Liver (tissue), 9 donors: Measurements from ENCODE around the gene ING5. TPM values are rescaled to one million over a fixed set of nuclear protein-coding genes. Genes with fewer than 3 reads are reported as not detected.
A peak's percentile ranks its signal among the peaks of the same experiment; 100 is the strongest.

Experiments
- DNase-seq: peaks from one replicate; pipeline ENCODE4 v3.0.0-alpha.2; 2017; ENCODE audit warnings: low spot score
- H3K27ac ChIP-seq, 2 donors: one replicate each; pipeline ENCODE4 v1.7.0; 2013; ENCODE audit warnings: inconsistent platforms in 2 of 2, low read length in 2 of 2, control low read depth in 1 of 2, low read depth in 1 of 2, mild to moderate bottlenecking in 1 of 2
- H3K27me3 ChIP-seq, 4 donors: one replicate each; pipeline versions ENCODE4 v1.6.1 to v1.7.0; 2013; ENCODE audit warnings: low read length in 3 of 4, inconsistent platforms in 1 of 4, mild to moderate bottlenecking in 1 of 4, moderate library complexity in 1 of 4; ENCODE audit not compliant: control insufficient read depth in 4 of 4, insufficient read depth in 4 of 4
- H3K36me3 ChIP-seq, 4 donors: one replicate each; pipeline versions ENCODE4 v1.6.1 to v1.7.0; 2013; ENCODE audit warnings: low read length in 3 of 4, mild to moderate bottlenecking in 3 of 4, low read depth in 1 of 4, moderate library complexity in 1 of 4; ENCODE audit not compliant: control insufficient read depth in 4 of 4, insufficient read depth in 3 of 4
- H3K4me1 ChIP-seq, 4 donors: one replicate each; pipeline versions ENCODE4 v1.6.1 to v1.7.0; 2013; ENCODE audit warnings: low read length in 3 of 4, mild to moderate bottlenecking in 3 of 4, moderate library complexity in 1 of 4; ENCODE audit not compliant: control insufficient read depth in 4 of 4, insufficient read depth in 4 of 4
- H3K4me3 ChIP-seq, 3 donors: one replicate each; pipeline versions ENCODE4 v1.6.1 to v1.7.0; 2013; ENCODE audit warnings: low read length in 3 of 3, control low read depth in 1 of 3, low read depth in 1 of 3, mild to moderate bottlenecking in 1 of 3
- H3K9ac ChIP-seq, 2 donors: one replicate each; pipeline ENCODE4 v1.7.0; 2013; ENCODE audit warnings: low read length in 2 of 2, mild to moderate bottlenecking in 2 of 2, moderate library complexity in 2 of 2, control low read depth in 1 of 2, low read depth in 1 of 2
- H3K9me3 ChIP-seq, 4 donors: one replicate each; pipeline versions ENCODE4 v1.6.1 to v1.7.0; 2013; ENCODE audit warnings: low read length in 3 of 4; ENCODE audit not compliant: control insufficient read depth in 4 of 4
- FOXA1 ChIP-seq: IDR thresholded peaks from 2 replicates; pipeline ENCODE4 v1.6.1; 2016; ENCODE audit warnings: antibody characterized with exemption
- GABPA ChIP-seq, 2 donors: IDR thresholded peaks in 1 of 2; conservative IDR thresholded peaks in 1 of 2; 2 replicates each; pipeline ENCODE4 v1.6.1; 2016; ENCODE audit warnings: antibody characterized with exemption in 2 of 2, mild to moderate bottlenecking in 1 of 2, moderate library complexity in 1 of 2
- HNF4A ChIP-seq, 2 donors: conservative IDR thresholded peaks; 2 replicates each; pipeline ENCODE4 v1.6.1; 2016; ENCODE audit warnings: antibody characterized with exemption in 2 of 2, mild to moderate bottlenecking in 2 of 2
- NR2F2 ChIP-seq: IDR thresholded peaks from 2 replicates; pipeline ENCODE4 v1.6.1; 2016; ENCODE audit warnings: antibody characterized with exemption
- RAD21 ChIP-seq, 2 donors: IDR thresholded peaks; 2 replicates each; pipeline ENCODE4 v1.6.1; 2016; ENCODE audit warnings: antibody characterized with exemption in 2 of 2, mild to moderate bottlenecking in 2 of 2
- RXRA ChIP-seq, 2 donors: IDR thresholded peaks; 2 replicates each; pipeline ENCODE4 v1.6.1; 2017 to 2018; ENCODE audit warnings: antibody characterized with exemption in 2 of 2, mild to moderate bottlenecking in 1 of 2
- SP1 ChIP-seq: IDR thresholded peaks from 2 replicates; pipeline ENCODE4 v1.6.1; 2018; ENCODE audit warnings: antibody characterized with exemption, mild to moderate bottlenecking
- TAF1 ChIP-seq: conservative IDR thresholded peaks from 2 replicates; pipeline ENCODE4 v1.6.1; 2016; ENCODE audit warnings: antibody characterized with exemption, mild to moderate bottlenecking
- YY1 ChIP-seq: IDR thresholded peaks from 2 replicates; pipeline ENCODE4 v1.6.1; 2016; ENCODE audit warnings: antibody characterized with exemption, mild to moderate bottlenecking
- WGBS: extraction: QIAGEN DNeasy Blood & Tissue Kit; methylation state at CpG from one replicate; pipeline ENCODE4 v1.1.7; 2013; 5-methylcytosine and 5-hydroxymethylcytosine counted together
- polyA plus RNA-seq, 2 donors: library from polyadenylated mRNA; stranded (reverse) in 1 of 2; unstranded in 1 of 2; fragments of 200-250 nt in 1 of 2; fragments of >200 nt in 1 of 2; fragmentation: Nextera tagmentation in 1 of 2; extraction: Ambion mirVana in 1 of 2; gene quantifications; one replicate each; pipeline versions ENCODE4 v1.2.1 to v1.2.3, GENCODE V29; 2013 to 2015
- total RNA-seq, 2 donors: library from RNA; depleted of rRNA; stranded (reverse); fragments of >200 nt; gene quantifications; one replicate each; pipeline ENCODE4 v1.2.3, GENCODE V29; 2014
- TF ChIP-seq, protein P1 (sequence below): IDR thresholded peaks from 2 replicates; pipeline ENCODE4 v1.6.1; 2016; ENCODE audit warnings: antibody characterized with exemption, mild to moderate bottlenecking
- TF ChIP-seq, protein P2 (sequence below): IDR thresholded peaks from 2 replicates; pipeline ENCODE4 v1.6.1; 2016; ENCODE audit warnings: antibody characterized with exemption
- TF ChIP-seq, protein P3 (sequence below): fragments of 150-350 bp; IDR thresholded peaks from 2 replicates; pipeline ENCODE4 v1.5.1; 2017; ENCODE audit warnings: improper control_type of control experiment, low read depth, low read length; ENCODE audit not compliant: missing input control
- donor health status: healthy.
- donor health status: healthy.
- donor health status: healthy.
- donor health status: healthy.
- donor health status: healthy.

ING5 gene
- total and polyA plus RNA-seq, 4 donors, result 7.2 to 24.2 (median 13.9) TPM

DNA sequence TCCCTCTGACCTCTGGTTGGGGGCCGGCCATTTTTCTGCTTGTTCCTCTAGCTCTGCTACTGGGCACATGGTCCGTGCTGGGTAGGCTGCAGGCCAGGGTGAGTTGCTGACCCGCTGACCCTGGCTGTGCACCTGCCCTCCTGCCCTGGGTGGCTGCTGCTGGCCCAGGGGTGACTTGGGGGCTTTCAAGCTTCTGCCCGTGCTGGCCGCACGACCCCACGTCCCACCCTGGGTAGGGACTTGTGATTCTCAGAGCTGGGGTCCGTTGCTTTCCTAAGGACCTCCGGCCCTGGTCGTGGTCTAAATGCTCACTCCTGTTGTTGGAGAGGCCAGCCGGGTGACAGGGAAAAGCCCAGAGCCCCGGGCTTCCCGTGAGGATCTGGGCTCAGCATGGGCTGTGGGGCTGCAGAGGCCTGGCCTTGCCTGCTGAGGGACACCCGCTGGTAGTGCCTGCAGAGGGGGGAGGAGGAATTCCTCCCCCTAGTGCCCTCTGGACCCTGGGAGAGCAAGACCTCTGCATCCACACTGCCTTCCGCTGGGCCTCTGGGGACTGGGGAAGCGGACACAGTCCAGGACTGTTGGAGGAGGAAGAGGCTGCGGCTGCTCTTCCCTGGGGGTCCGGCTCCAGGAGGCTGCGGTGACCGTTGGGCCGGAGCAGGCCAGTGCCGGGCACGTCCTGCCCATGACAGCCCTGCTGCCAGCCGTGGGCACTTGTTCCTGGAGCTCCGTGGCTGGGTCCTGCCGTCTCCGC lies 68.5 kb downstream of the ING5 start (continued):
- TF ChIP-seq, protein P1, sequence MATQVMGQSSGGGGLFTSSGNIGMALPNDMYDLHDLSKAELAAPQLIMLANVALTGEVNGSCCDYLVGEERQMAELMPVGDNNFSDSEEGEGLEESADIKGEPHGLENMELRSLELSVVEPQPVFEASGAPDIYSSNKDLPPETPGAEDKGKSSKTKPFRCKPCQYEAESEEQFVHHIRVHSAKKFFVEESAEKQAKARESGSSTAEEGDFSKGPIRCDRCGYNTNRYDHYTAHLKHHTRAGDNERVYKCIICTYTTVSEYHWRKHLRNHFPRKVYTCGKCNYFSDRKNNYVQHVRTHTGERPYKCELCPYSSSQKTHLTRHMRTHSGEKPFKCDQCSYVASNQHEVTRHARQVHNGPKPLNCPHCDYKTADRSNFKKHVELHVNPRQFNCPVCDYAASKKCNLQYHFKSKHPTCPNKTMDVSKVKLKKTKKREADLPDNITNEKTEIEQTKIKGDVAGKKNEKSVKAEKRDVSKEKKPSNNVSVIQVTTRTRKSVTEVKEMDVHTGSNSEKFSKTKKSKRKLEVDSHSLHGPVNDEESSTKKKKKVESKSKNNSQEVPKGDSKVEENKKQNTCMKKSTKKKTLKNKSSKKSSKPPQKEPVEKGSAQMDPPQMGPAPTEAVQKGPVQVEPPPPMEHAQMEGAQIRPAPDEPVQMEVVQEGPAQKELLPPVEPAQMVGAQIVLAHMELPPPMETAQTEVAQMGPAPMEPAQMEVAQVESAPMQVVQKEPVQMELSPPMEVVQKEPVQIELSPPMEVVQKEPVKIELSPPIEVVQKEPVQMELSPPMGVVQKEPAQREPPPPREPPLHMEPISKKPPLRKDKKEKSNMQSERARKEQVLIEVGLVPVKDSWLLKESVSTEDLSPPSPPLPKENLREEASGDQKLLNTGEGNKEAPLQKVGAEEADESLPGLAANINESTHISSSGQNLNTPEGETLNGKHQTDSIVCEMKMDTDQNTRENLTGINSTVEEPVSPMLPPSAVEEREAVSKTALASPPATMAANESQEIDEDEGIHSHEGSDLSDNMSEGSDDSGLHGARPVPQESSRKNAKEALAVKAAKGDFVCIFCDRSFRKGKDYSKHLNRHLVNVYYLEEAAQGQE, result no peak
- TF ChIP-seq, protein P2, sequence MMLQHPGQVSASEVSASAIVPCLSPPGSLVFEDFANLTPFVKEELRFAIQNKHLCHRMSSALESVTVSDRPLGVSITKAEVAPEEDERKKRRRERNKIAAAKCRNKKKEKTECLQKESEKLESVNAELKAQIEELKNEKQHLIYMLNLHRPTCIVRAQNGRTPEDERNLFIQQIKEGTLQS, result no peak
- peak; percentile 70 to 77 for TF ChIP-seq HNF4A (conservative IDR thresholded peaks at IDR 0.05)
- TF ChIP-seq GABPA (IDR thresholded peaks at IDR 0.05 in 1 of 2, conservative IDR thresholded peaks at IDR 0.05 in 1 of 2), result peak in 1 of 2 donors; percentile 15
- TF ChIP-seq TAF1, result no peak
- TF ChIP-seq RXRA (IDR thresholded peaks at IDR 0.05), result peak; percentile 78 to 82

DNA sequence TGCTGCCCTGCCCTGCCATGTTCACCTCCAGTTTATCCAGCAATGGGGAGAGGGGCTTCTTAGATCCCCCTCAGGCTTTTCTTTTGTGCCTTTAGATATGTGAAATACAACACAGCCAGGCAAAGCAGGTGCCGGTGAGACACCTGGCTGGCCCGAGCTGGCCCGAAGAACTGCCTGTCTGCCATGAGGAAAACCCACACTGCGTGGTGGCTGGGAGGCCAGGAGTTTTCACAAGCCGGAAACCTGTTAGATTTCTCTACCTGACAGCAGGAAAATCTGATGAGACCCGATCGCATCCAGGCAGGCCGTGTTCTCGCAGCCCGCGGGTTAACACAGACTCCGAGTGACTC lies 69.1 kb downstream of the ING5 start:
- Histone ChIP-seq H3K36me3 (peaks cover 0 to 3% (median 0%) of the 10 kb centered on the region in 4 donors), H3K4me3 (no peak overlapping the region), H3K4me1 (peaks cover 19 to 56% (median 38%) of the 10 kb centered on the region in 4 donors), H3K9me3 (no peaks in the 10 kb centered on the region), H3K27me3 (no peaks in the 10 kb centered on the region), H3K9ac (no peak overlapping the region), H3K27ac (peak overlapping the region; percentile 21 to 46)
- WGBS, result 92% methylated on average over 12 of the region's 12 CpGs
- DNase-seq, result peak; percentile 33
- no peak for TF ChIP-seq GABPA (IDR thresholded peaks at IDR 0.05 in 1 of 2, conservative IDR thresholded peaks at IDR 0.05 in 1 of 2)
- TF ChIP-seq SP1, result no peak
- TF ChIP-seq FOXA1, result no peak
- TF ChIP-seq, protein P3, sequence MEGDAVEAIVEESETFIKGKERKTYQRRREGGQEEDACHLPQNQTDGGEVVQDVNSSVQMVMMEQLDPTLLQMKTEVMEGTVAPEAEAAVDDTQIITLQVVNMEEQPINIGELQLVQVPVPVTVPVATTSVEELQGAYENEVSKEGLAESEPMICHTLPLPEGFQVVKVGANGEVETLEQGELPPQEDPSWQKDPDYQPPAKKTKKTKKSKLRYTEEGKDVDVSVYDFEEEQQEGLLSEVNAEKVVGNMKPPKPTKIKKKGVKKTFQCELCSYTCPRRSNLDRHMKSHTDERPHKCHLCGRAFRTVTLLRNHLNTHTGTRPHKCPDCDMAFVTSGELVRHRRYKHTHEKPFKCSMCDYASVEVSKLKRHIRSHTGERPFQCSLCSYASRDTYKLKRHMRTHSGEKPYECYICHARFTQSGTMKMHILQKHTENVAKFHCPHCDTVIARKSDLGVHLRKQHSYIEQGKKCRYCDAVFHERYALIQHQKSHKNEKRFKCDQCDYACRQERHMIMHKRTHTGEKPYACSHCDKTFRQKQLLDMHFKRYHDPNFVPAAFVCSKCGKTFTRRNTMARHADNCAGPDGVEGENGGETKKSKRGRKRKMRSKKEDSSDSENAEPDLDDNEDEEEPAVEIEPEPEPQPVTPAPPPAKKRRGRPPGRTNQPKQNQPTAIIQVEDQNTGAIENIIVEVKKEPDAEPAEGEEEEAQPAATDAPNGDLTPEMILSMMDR, result no peak
- no peak for TF ChIP-seq RAD21 (IDR thresholded peaks at IDR 0.05)
- TF ChIP-seq YY1, result no peak
- TF ChIP-seq RXRA (IDR thresholded peaks at IDR 0.05), result no peak

DNA sequence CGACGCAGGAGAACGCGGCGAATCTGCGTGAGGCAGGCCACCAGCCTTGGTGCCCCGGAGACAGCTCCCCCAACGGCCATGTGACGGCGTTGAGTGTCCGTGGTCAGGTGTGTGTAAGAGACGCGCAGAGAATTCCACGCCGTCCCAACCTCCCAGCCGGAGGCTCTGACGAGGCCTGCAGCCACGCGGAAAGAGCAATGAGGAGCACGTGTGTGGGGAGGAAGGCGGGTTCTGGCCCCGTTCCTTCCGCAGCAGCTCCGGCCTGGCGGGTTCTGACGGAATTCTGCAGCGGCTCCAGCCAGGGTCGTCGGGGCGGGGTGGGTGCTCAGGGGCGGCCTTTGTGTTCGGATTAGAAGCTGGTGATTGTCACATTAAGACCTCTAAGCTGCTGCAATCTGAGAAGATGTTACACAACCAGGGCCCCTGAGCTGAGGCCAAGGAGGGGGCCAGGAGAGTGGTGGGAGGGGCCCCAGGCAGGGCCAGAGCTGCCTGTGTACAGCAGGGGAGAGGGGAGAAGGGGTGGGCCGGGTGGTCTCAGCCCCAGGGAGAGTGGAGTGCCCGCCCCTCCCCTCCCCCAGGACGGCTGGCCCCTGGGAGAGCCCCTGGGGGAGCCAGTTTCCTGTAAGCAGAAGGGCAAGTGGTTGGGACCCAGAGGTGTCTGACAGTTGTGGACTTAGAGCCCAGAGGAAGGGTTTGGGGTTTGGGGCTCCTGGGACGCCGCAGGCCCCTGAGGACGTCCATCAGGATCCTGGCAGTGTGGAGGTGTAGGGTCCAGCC lies 69.6 kb downstream of the ING5 start:
- DNase-seq, result peak; percentile 35
- H3K27ac ChIP-seq, result peak overlapping the region in 1 of 2 donors; percentile 46

More for the DNA sequence above, 69.6 kb downstream of the ING5 start:
- TF ChIP-seq RXRA (IDR thresholded peaks at IDR 0.05) (no peak), NR2F2 (peak; percentile 27), TAF1 (no peak), RAD21 (IDR thresholded peaks at IDR 0.05) (no peak), SP1 (no peak)
- TF ChIP-seq, protein P3, result no peak
- Histone ChIP-seq H3K4me1 (peaks cover 19 to 57% (median 38%) of the 10 kb centered on the region in 4 donors), H3K9me3 (no peaks in the 10 kb centered on the region), H3K27me3 (no peaks in the 10 kb centered on the region), H3K36me3 (peaks cover 0 to 3% (median 0%) of the 10 kb centered on the region in 4 donors), H3K9ac (no peak overlapping the region), H3K4me3 (no peak overlapping the region)
- WGBS, result 75% methylated on average over 38 of the region's 38 CpGs
